Anterior cingulate cortex (tissue), 58 donors: ENCODE data around the gene AOC3.
A peak's percentile ranks its signal among the peaks of the same experiment; 100 is the strongest.

Source experiments
- DNase-seq, 58 donors: peaks; one replicate each; lab custom pipeline; 2025; lab: John Stamatoyannopoulos, UW

Gene AOC3

DNA sequence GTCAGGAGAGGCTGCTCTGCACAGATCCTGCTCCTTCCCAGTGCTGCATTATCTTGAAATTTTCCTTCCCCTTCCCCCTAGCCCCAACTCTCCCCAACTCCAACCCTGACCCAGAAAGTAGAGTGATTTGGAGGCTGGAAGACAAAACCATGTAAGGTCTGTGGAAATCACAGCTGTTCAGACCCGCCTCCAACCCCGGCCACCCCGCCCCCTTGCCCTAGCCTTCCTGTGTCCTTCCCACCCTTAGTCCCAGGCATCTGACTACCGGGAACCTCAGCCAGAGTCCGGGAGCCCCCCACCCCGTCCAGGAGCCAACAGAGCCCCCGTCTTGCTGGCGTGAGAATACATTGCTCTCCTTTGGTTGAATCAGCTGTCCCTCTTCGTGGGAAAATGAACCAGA is at the start of gene AOC3:
AOC3 (plus strand) TSS at position 246 of the 400 bp plus-strand sequence; CDS start at position 391, 145 bp downstream.
- no peak for DNase-seq

- no peak for DNase-seq
These were observed 47.7 kb upstream of the AOC3 start for GRCh38 chr17:42803074-42803883.

- no peak for DNase-seq
These were observed 46.1 kb upstream of the AOC3 start for GRCh38 chr17:42804918-42805367.

DNA sequence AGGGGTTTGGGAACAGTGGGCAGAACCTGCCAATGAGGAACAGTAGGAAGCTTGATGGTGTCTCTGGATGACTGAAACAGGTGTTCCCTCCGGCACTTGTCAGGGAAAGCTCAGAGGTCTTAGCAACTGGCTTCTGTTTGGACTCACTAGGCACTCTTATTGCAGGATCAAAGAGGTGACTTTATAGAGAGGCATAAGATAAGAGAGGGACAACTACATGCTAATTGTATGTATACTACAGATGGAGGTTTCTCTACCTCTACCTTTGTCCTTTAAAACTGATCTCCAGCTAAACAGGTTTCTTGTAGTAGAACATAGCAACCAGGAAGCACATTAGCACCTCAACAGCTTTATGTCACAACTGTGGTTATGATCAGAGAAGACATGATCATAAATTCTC is 44.8 kb upstream of the AOC3 start:
- no peak for DNase-seq

GRCh38 chr17:42809250-42809649 is 41.7 kb upstream of the AOC3 start:
- DNase-seq: peak in 45 of 58 donors; percentile 1 to 72 (median 27)

DNA sequence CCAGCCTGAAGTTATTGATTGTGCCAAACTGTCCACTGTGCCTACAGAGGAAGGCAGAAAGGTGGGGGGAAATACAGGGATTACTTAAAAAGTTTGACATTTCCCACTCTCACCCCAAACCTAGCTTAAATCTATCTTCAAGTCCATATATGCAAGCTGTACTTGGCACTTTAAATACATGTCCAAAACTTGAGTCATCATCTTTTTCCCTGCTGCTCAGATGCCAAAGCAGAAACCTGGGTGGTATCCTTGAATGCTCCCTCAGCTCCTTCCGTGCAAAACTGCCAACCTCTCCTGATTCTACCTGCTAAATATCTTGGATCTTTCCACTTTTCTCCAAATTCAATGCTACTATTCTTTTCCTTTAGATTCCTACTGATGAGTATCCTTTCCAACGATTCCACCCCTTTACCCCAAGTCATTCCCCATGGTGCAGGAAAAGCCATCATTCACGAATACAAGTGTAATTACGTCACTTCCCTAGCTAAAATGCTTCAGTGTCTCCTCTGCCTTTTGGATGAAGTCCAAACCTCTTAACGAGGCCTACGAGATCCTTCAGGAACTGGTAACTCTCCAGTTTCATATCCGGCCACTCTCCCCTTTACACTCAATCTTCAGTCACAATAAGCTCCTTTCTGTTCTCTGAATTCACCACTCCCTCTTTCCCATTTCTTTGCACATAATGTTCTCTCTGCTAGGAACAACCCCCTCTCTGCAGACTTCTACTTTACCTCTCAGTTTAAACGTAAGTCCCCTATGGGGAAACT is 36.2 kb upstream of the AOC3 start:
- DNase-seq: no peak

GRCh38 chr17:42817866-42818265 is 33.1 kb upstream of the AOC3 start:
- no peak for DNase-seq

- DNase-seq: no peak
These were observed 32.6 kb upstream of the AOC3 start for GRCh38 chr17:42818379-42818778.

DNA sequence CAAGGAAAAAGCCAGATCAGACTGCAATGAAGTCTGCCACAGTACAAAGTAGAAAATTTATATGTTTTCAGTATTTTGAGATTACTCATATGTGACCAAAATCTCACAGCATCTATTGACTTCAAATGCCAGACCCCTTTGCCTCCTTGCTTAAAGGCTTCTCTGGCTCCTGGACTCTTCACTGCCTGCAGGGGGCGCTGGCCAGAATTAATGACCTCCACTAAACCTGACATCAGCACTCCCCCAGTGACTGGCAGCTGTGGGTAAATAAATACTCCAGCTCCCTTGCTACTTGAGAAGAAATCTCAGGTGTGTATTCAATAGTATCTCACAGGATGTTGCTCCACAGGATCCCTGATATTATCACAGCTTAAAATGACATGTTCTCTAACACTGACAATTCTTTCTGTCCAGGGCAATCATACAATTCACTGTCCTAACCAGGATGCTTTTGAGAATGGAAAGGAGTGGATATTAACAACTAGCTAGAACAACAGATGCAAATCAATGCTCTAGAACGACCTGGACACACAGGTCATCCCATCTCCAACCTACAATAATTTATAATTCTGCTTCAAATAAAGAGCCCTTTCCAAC is 31.0 kb upstream of the AOC3 start:
- peak in 2 of 58 donors; percentile 4 to 39 for DNase-seq

DNA sequence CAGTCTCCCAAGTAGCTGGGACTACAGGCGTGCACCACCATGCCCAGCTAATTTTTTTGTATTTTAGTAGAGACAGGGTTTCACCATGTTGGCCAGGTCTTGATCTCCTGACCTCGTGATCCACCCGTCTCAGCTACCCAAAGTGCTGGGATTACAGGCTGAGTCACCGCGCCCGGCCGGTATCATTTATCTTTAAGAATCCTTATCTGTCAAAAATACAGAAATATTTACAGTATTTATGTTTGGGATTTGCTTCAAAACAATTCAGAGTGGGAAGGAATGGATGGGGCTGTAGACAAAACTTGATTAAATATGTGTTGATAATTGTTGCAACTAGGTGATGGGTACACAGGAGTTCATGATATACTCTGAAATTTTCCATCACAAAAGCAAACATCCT is 29.8 kb upstream of the AOC3 start:
- no peak for DNase-seq

DNA sequence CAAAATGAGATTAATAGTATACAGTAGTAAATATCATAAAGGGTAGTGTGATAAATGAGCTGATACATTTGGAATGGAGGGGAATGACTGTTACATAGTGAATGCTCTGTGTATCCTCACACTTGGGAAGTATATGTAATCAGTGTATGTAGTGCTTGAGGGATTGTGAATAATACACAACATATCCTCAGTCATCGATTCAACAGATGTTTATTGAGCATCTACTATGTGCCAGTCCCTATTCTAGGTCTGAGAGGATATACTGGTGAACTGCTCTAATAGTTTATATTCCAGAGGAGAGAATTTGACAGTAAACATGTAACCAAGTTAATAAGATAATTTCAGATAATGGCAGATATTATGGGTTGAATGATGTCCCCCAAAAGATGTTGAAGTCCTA is 23.5 kb upstream of the AOC3 start:
- DNase-seq: no peak

DNA sequence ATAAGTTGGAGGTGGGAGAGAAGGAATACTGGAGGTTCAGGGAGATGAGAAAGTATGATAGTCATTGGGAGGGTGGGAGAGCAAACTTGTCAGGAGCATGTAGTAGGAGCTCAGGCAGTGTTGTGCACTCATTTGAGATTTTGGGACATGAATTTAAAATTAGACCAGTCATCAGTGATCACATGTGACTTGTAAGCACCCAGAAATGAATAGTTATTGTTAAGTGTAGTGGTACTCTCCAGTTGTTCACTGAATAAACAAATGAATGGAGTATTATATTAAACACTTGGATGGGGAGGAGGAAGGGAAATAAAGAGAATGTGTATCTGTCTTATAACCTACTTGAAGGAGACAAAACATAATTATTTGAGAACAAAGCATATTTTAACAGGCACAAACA is 20.0 kb upstream of the AOC3 start:
- no peak for DNase-seq

- DNase-seq: no peak
These were observed 18.6 kb upstream of the AOC3 start for GRCh38 chr17:42832213-42832933.

DNA sequence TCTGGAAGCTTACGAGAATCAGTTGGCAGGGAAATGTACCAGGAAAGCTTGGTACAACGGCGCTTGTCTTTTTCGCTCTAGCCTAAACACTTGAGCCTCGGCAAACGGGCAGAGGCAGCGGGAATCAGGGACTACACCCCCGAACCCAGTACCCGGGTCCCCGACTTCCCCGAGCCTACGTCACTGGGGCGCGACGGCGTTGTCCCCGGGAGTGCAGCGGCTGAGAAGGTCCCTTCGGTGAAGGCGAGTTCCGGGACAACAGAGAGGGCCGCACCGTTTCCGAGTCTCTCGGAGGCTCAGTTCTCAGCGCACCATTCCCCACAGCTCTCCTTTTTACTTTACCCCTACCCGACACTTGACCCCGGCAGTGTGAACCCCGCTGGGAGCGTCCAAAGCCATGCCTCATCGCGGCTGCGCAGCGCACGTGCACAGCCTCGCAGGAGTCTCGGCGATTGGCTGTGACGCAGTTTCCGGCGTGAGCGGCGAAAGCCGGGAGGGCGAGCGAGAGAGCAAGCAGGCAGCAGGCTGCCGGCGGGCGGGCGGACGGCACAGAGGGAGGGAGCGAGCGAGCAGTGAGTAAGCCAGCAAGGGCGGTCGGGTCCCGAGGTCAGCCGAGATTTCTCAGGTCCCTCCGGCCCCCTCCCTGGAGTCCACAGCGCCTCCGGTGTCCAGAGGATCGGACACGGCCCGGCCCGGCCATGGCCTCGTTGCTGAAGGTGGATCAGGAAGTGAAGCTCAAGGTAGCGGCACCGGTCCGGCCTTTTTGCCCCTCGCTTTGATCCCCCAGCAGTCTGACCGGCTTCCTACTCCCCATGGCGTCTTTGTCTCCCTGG is 17.8 kb upstream of the AOC3 start, which contains the start of gene PSME3:
PSME3 (plus strand) TSS at position 464 of the 833 bp plus-strand sequence; CDS start at position 699, 235 bp downstream.
- peak; percentile 41 to 99 (median 91) for DNase-seq

- no peak for DNase-seq
These were observed 17.1 kb upstream of the AOC3 start for GRCh38 chr17:42833767-42834422.

DNA sequence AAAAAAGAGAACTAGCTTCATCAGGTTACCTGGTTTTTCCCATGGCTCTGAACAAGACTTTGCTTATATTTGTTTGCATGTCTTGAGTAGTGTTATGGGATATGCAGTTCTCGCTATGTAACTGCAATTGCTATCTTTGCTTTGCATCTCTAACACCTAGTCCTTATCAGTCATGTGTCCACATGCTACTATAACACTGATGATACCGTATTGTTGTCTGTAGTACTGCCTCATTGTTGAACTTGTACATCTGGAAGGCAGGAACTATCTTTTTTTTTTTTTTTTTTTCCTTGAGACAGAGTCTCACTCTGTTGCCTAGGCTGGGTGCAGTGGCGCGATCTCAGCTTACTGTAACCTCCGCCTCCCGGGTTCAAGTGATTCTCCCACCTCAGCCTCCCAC is 15.3 kb upstream of the AOC3 start:
- no peak for DNase-seq

DNA sequence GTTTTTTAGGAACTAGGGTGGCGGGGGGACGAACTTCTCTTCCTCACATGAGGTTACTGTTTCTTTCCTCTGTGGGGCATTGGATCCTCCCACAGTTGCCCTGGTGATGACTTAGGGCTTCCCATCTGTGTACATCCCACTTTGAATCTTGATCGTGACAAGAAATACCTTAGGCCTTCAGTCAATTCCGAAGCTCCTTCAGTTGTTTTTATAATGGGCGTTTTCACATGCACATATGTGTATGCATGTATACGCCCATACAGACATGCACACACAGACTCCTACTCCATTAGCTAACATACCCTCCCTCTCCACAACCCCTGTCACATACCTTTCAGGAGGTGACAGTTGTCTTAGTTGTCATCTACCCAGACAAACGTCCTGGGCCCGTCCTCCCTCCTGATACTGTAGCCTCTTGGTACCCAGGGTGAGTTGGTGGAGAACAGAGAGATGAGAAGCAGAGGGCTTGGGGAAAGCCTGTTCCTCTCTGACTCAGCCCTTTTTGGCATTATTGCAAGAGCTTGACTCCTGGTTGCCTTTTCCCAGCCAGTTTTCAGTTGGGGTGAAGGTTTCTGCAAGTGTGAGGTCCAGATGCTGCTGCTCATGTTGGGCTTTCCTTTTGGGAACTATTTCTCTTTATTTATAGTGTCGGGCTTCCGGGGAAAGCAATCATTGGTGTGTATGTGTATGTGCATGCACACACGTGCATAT is 8.9 kb upstream of the AOC3 start:
- no peak for DNase-seq

GRCh38 chr17:42843358-42843934 is 7.6 kb upstream of the AOC3 start:
- DNase-seq: peak in 20 of 58 donors; percentile 2 to 53 (median 14)
